ENCODE measurements around the gene JPH2.
A peak's percentile ranks its signal among the peaks of the same experiment; 100 is the strongest.

The JPH2 gene

GRCh38 chr20:44099832-44100231, 87.2 kb downstream of the JPH2 start:
- DNase-seq (ENCODE audit: low read depth), result no peak

- no peak for DNase-seq (ENCODE audit: low read depth)
Observed at GRCh38 chr20:44098657-44099056, 88.3 kb downstream of the JPH2 start.

DNA sequence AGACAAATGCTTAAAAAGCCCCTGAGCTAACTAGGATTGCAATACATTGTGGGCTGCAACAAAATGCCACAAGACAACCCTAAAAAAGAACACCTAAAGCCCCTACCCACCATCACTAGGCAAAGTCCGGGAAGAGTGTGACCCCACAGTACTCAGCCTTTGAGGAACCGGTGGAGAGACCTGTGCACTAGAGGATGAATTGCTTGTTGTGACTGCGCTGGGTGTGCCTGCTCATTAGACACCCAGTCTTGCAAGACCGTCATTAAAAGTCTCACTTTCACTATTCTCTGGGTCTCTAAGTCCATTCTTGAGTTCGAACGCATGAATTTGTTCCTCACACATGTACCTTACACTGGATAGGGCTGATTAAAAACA, 88.7 kb downstream of the JPH2 start:
- DNase-seq (ENCODE audit: low read depth), result no peak

DNA sequence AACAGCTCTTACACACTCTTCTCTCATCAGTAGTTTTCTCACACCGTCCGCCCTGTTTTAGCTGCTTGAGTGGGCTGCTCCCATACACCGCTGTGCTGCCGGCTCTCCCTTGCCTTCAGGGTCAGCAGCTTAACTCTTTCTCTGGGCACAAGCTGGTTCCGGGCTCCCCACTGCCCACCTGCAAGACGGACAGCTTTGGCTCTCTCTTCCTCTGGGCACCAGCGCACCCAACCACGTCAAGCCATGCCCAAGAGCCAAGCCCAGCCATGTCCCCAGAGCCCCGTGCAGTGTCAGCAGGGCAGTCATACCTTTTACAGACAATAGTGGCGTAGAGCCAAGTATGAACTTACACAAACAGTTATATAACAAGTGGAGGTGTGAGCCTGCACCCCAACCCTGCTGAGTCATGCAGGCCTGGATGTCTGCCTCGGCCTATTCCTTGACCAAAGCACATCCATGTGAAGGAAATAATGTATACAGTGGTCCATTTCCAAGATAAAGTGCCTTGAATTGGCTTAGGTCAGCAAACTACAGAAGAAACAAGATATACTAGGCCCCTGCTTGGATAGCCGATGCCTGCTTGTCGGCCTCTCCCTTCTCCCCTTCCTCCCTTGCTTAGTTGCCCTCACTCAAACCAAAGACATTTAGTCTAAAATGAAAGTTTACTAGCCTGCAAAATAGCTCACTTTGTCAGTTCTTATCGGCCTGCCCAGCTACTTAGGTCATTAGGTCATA, 89.3 kb downstream of the JPH2 start:
- DNase-seq (ENCODE audit: low read depth), result no peak

GRCh38 chr20:44095831-44096230, 91.2 kb downstream of the JPH2 start:
- no peak for DNase-seq (ENCODE audit: low read depth)

GRCh38 chr20:44093249-44093582, 93.8 kb downstream of the JPH2 start:
- no peak for DNase-seq (ENCODE audit: low read depth)

DNA sequence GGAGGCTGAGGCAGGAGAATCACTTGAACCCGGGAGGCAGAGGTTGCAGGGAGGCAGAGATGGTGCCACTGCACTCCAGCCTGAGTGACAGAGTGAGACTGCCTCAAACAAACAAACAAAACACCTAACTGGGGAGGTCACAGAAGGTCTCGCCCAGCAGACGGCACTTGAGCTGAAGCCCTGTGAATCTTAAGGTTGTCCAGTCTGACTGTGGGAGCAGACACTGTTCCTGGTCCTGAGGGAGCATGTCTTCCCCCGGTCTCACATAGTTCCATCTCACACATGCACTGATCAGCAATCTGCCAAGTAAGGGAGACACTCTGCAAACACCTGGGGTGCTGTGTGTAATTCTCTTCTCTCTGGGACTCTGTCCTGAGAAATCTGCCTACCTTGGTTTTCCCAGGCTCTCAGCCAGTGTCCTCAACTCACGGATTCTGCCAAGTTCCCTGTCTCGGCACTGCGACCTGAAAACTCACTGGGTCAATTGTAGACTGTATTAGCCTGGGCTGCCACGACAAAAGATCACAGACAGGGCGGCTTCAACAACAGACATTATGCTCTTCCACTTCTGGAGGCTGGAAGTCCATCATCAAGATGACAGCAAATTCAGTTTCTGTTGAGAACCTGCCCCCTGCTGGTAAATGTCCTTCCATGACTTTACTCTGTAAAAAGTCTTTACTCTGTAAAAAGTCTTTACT, 94.3 kb downstream of the JPH2 start:
- no peak for DNase-seq (ENCODE audit: low read depth)

GRCh38 chr20:44091026-44091425, 96.0 kb downstream of the JPH2 start:
- DNase-seq (ENCODE audit: low read depth), result no peak

DNA sequence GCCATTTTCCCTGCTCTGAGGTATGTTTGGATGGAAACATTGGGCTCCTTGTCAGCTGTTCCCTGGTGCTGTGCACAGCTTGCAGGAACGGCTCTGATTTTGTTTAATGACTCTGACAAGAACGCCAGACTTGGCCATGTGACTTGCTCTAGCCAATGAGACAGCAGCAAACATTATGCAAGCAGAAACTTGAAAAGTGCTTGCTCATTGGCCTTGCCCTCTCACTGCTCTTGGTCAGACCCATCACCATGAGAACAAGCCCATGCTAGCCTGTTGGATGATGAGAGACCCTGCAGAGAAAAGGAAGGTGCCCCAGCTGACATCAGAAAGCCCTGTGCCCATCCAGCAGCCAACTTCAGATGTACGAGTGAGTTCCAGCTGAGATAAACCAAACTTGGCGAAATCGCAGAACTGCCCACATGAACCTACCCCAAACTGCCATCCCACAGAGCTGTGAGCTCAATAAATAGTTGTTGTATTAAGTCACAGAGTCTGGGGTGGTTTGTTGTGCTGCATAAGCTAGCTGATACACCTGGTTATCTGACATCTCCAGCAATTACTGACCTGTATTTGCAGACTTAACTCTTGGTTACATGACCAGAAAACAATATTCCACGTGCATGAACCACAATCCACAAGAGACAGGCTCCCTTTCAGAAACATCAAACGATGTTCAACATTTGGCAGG, 96.9 kb downstream of the JPH2 start:
- DNase-seq (ENCODE audit: low read depth), result no peak

DNA sequence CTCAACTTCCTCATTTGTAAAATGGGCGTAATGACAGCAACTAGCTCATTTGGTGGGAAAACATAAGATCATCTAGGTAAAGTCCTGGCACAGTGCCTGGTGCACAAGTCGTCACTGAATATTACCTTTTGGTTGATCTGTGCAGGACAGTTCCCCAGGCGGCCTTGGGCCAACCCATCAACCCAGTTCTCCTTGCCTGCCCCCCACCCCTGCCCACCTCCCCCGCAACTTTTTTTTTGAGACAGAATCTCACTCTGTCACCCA, 99.2 kb downstream of the JPH2 start:
- no peak for DNase-seq (ENCODE audit: low read depth)

- no peak for DNase-seq (ENCODE audit: low read depth)
Observed at GRCh38 chr20:44087051-44087856, 99.7 kb downstream of the JPH2 start.

DNA sequence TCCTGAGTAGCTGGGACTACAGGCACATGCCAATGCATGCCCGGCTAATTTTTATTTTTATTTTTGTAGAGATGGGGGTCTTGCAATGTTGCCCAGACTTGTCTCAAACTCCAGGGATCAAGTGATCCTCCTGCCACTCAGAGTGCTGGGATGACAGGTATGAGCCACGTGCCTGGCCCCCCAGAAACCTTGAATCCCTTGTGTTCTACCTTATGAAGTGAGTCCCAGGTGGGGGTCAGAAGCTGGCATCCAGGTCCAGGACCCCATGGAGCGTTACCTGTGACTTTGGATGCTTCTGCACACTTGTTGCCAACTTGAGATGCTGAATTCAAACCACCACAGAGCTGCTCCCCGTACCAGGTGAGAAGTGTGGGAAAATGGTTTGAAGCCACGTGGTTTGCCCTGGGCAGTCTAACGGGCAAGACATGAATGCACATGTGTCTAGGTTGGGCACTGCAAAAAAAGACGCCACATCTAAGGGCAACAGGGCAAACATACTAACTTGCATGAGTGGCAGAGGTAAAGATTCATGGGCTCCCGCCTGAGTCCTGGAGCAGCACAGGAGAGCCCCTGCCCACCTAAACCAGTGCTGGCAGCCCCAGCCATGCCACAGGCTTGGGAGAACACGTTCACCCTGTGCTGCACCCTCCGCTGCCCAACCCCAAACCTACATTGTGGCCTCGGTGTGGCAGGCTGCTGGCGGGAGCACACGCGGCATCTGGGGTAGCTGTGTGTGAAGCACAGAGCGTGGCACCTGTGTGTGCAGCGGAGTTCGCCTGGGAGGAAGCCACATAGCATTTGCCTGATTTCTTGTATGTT, 101.2 kb downstream of the JPH2 start:
- DNase-seq (ENCODE audit: low read depth), result no peak

DNA sequence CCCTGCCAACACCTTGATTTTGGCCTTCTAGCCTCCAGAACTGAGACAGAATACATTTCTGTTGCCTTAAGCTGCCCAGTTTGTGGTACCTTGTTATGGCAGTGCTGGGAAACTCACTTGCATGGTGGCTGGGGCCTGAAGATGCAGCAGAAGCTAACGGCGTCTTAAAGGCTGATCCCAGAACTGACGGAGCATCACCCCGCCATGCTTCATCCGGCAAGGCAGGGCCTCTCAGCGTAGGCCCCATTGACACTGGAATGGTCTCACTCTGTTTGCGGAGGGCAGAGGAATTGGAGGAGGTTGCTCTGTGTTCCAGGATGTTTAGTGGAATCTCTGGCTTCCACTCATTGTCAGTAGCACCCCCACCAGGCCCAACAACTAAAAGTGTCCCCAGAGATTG, 102.1 kb downstream of the JPH2 start:
- DNase-seq (ENCODE audit: low read depth), result no peak

GRCh38 chr20:44084439-44084838, 102.5 kb downstream of the JPH2 start:
- no peak for DNase-seq (ENCODE audit: low read depth)

- no peak for DNase-seq (ENCODE audit: low read depth)
Observed at GRCh38 chr20:44083220-44083933, 103.6 kb downstream of the JPH2 start.

GRCh38 chr20:44081888-44082287, 105.1 kb downstream of the JPH2 start:
- DNase-seq (ENCODE audit: low read depth), result no peak

DNA sequence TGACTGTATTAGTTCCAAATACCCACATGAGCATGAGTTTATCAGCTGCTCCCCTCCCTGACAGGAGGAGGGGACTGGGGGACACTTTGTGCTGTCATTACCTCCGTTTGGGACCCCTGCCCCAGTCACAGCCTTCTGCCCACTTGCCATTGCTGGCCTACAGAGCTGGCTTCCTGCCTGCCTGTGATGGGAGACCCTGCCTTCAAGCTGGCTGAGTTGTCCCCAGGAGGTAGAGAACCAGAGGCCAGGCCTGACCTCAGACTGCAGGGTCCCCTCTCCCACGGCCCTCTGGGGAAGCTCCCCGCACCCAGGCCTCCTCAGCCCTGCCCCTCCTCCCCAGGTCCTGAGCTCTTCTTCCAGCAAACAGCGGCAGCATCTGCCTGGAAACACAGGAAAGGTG, 105.5 kb downstream of the JPH2 start:
- DNase-seq (ENCODE audit: low read depth), result no peak

DNA sequence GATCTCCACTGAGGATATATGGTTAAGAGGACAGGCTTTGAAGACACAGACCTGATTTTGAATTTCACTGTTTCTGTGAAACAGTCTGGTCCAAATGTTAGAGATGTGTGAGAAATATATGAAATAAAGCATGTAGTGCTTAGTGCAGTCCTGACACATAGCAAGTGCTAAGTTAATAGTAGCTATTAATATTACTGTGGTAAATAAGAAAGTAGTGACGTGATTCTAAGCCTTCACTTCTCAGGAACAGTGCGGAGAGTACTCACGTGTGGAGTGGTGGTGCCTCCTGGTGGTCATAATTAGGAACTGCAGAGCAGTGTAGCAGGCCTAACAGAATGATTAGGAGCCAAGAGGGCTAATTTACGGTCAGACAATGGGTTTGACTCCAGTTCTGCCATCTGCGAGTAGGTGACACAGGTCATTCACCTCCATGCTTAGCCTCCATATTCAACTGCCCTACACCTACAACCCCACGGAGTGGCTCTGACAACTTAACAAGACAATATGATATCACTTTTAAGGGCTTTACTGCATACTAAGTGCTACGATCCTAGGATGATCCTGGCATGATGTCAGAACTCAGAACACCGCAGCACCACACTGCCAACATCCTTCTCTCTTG, 106.2 kb downstream of the JPH2 start:
- DNase-seq (ENCODE audit: low read depth), result peak; percentile 40

DNA sequence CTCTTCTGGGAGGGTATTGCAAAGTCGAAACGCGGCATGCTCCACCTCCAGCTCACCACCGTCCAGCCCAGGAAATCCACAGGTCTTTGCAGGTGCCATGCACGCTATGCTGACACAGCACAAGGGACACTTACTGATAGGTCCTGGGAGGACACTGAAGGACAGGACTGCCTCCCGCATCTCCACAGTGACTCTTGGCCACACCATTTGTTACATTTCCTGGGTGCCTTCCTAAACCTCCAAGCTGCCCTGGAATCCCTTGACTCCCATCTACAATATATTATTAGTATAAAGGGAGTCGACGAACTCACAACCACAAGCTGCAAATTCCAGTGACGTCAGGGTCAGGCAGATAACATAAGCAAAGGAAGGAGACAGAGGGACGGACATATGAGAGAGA, 106.9 kb downstream of the JPH2 start:
- no peak for DNase-seq (ENCODE audit: low read depth)

GRCh38 chr20:44079291-44079690, 107.7 kb downstream of the JPH2 start:
- DNase-seq (ENCODE audit: low read depth), result no peak

DNA sequence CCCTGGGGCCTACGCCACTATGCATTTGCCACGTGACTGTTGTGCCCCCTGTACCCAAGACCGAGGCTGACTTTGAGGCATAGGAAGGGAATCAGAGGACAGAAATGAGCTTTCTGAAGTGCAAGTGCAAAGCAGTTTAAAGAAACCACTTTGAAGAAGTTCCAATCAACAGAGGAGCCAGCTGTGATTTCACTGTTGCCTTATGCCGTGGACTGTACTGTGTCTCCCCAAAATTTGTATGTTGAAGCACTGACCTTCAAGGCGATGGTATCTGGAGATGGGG, 111.1 kb downstream of the JPH2 start:
- no peak for DNase-seq (ENCODE audit: low read depth)
